Left forelimb (tissue), 1 donor: Measurements from ENCODE around the gene FHIT.

ENCODE experiments used
- DNase-seq: peaks from one replicate; pipeline ENCODE4 v3.0.0-alpha.2; 2018; ENCODE audit warnings: low spot score

Gene FHIT

GRCh38 chr3:60277361-60277800 is 973.9 kb downstream of the FHIT start:
- DNase-seq: no peak

DNA sequence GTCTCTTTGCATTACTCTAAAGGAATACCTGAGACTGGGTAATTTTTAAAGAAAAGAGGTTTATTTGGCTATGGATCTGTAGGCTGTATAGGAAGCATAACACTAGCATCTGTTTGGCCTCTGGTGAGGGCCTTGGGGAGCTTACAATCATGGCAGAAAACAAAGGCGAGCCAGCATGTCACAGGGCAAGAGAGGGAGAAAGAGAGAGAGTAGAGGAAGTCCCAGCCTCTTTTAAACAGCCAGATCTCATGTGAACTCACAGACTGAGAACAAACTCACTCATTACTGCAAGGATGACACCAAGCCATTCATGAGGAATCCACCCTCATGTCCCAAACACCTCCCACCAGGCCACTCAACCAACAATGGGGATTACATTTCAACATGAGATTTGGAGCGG is 974.6 kb downstream of the FHIT start:
- DNase-seq: no peak

DNA sequence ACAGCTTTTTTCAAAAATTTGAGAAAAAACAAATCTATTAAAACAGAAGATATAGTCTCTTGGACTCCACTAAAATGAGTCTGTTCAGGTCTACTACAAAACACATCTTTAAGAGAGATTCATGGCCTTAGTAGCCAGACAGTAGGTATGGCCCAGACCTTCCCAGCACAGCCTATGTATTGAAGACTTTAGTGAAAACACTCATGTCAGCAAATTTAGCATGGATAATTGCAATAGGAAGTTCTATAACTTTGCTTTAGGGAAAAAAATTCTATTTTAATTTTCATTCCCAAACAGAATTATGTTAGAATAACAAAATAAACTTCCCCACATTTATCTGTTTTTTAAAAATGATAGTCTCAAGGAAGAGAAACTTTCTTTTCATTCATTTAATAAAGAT is 976.6 kb downstream of the FHIT start:
- no peak for DNase-seq

DNA sequence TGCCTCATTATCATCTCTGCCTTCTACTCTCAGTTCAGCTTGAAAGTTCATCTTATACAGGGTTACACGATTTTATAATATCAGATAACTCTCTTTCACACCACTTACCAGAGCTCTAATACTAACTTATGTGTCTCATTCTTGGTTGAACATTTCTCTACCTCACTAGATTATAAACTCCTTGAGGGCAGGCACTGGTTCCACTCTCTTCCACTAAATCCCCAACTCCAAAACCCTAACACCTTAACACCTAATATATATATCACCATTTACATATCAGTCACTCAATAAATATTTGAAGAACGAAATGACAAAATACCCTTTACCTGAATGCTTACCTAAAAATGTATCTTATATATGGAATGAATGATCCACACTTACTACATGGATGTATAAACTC is 977.2 kb downstream of the FHIT start:
- DNase-seq: no peak

GRCh38 chr3:60269829-60270266 is 981.4 kb downstream of the FHIT start:
- DNase-seq: no peak

DNA sequence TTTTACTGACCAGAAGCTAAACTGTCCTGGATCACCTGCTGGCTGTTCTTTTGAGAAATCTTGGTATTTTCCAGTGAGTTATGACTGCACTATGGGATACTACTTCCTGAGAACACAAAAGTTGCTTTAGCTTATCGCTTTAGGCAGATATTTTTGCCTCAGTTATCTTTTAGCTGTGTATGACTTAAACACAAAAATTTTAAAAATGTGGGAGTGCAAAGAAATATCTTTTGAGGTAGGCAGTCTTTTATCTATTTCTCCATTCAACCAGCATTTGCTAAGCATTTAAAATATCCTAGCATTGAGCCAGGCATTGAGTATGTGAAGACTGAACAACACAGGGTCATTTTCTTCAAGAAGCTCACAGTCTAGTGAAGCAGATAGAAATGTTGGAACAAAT is 981.9 kb downstream of the FHIT start:
- DNase-seq: no peak

- no peak for DNase-seq
Measured at GRCh38 chr3:60268123-60268522, 983.1 kb downstream of the FHIT start.

DNA sequence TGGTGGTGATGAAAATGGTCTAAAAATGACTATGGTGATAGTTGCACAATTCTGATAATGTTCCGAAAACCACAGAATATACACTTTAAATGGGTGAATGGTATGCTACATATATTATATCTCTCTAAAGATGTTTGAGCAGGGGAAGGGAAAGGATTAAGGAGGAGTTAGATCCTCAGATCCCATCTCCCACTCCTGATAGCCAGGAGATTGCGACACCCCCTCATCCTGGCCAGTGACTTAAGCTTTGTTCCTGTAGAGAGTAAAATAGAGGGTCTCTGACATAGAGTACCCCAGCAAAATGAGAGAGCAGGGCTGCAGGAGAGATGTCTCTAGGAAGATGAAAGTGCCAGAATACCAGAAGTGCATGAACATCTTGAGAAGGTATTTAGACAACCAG is 984.8 kb downstream of the FHIT start:
- no peak for DNase-seq

- DNase-seq: no peak
Measured at GRCh38 chr3:60263191-60263590, 988.1 kb downstream of the FHIT start.

GRCh38 chr3:60262546-60262945 is 988.7 kb downstream of the FHIT start:
- DNase-seq: no peak

DNA sequence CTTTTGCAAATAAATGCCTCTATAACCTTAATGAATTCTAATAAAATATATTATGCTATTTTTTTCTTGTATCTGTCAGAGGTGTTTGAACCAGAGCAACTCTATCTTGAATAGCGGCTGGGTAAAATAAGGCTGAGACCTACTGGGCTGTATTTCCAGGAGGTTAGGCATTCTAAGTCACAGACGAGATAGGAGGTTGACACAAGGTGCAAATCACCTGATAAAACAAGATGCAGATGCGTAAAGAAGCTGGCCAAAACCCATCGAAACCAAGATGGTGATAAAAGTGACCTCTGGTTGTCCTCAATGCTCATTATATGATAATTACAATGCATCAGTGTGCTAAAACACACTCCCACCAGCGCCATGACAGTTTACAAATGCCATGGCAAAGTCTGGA is 990.7 kb downstream of the FHIT start:
- DNase-seq: no peak

GRCh38 chr3:60250810-60251209 is 1000.4 kb downstream of the FHIT start:
- DNase-seq: no peak

GRCh38 chr3:60250206-60250605 is 1001.0 kb downstream of the FHIT start:
- DNase-seq: no peak

GRCh38 chr3:60246361-60246760 is 1004.9 kb downstream of the FHIT start:
- DNase-seq: no peak

- DNase-seq: no peak
Measured at GRCh38 chr3:60243456-60243855, 1007.8 kb downstream of the FHIT start.

GRCh38 chr3:60240492-60240891 is 1010.8 kb downstream of the FHIT start:
- DNase-seq: no peak

DNA sequence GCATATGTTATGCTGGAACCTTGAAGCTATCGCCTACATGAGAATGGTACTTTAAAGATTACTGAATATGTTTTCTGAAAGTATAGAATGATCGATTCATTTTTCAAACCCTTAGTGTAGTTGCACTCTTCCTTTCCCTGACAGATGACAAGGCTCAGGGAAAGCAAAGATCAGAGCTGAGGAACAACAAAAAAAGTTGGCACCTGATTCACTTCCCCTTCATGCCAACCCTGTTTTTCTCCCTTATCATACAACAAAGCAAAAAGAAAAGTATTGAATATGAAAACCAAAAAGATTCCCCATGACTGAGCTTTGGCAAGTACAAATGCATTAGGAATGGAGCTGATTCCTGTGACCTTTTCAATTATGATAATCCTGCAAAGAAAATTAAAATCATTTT is 1012.7 kb downstream of the FHIT start:
- DNase-seq: no peak

GRCh38 chr3:60229502-60229901 is 1021.8 kb downstream of the FHIT start:
- DNase-seq: no peak

- no peak for DNase-seq
Measured at GRCh38 chr3:60228823-60229222, 1022.4 kb downstream of the FHIT start.

DNA sequence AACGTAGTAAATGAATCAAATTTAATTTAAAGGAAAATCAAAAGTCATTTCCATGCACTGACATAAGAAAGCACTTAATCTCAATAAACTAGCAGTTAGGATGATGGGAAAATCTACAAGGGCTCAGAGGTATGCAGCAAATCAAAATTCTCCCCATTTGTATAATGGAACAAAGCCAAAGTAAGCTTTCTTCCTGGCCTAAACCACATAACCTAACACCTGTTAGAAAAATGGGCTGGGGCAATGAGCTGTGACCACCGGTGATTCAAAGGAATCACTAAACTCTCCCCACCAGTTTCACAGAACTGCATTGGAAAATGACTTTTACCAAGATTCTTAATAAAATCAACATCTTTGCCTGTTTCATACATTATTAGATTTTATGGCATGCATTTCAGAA is 1024.3 kb downstream of the FHIT start:
- DNase-seq: no peak

DNA sequence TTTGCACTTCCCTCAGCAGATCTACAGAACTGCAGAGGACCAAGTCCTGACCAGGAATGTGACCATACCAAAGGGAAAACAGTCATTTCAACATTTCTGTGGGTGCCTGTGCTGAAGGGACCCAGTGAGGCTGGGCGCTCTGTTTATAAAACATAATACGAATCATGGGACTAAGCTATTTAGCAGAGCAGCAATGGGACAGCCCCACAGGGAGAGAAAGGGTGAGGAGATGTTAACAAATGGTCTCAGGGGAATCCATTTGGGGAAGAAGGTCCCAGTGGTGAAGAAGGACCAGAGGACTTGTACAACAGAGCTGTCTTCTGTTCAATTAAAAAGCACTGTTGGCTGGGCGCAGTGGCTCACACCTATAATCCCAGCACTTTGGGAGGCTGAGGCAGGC is 1025.4 kb downstream of the FHIT start:
- no peak for DNase-seq

DNA sequence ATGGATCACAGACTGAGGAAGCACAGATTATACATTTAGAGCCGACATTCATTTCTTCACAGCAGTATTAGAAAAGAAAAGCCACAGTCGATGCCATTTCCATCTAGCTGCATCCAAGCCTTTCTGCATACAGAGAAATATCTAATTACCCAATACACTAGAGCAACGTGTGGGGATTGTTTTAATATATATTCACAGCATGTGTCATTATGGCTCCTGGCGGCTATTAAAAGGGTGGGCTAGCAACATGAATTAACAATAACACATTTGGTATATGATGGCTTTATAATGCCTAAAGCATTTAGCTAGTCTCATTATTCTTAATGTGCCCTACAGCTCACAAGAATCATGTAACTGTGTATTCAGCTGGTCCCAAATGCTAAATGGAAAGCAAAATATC is 1030.5 kb downstream of the FHIT start:
- no peak for DNase-seq

DNA sequence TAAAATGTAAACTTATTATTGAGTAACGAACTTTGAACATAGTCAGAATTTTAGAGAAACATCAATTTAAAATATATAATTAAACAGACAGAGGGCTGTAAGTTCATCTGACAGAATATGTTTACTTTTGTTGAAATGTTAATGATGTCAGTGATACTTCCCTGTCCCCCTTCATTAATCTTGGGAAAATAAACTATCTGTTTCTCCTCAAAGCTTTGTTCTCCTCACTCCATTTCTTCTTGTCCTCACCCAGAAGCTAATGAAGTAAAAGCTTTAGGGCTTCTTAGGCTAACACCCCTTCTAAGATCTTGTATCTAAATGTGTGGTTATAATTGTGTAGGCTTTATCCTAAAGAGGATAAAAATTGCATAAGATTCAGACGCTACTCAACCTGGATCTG is 1031.8 kb downstream of the FHIT start:
- DNase-seq: no peak

GRCh38 chr3:60217156-60217911 is 1033.9 kb downstream of the FHIT start:
- no peak for DNase-seq
